Keratinocyte (primary cell): ENCODE results near the gene SLC25A46.

Experiments
- CTCF ChIP-seq, 3 experiments: IDR thresholded peaks in 1 of 3; conservative IDR thresholded peaks in 1 of 3; optimal IDR thresholded peaks in 1 of 3; 2 replicates in 2 of 3; 3 replicates in 1 of 3; pipeline versions ENCODE3 to v1.5.1; 2011; ENCODE audit warnings: low read length in 3 of 3, mild to moderate bottlenecking in 3 of 3, moderate library complexity in 2 of 3, control low read depth in 1 of 3, inconsistent platforms in 1 of 3; ENCODE audit not compliant: insufficient read depth in 2 of 3; ENCODE audit errors: extremely low read depth in 1 of 3
- EZH2 ChIP-seq: IDR thresholded peaks from one replicate; pipeline ENCODE4 v1.6.1; 2012; ENCODE audit warnings: inconsistent platforms, mild to moderate bottlenecking, low read length, moderate library complexity

GRCh38 chr5:110734101-110734500 lies 4.7 kb upstream of the SLC25A46 start:
- TF ChIP-seq CTCF (optimal IDR thresholded peaks at IDR 0.05 in 1 of 3, IDR thresholded peaks at IDR 0.05 in 1 of 3, conservative IDR thresholded peaks at IDR 0.05 in 1 of 3; ENCODE audit: extremely low read depth in 1 of 3, insufficient read depth in 2 of 3, low read length in 3 of 3) (no peak), EZH2 (no peak)
